Measurements from ENCODE around the gene RFX7. TPM values are rescaled to one million over a fixed set of nuclear protein-coding genes. Genes with fewer than 3 reads are reported as not detected.

The RFX7 gene
- total RNA-seq, 1 donor from 2014 or later = 51.2 TPM

DNA sequence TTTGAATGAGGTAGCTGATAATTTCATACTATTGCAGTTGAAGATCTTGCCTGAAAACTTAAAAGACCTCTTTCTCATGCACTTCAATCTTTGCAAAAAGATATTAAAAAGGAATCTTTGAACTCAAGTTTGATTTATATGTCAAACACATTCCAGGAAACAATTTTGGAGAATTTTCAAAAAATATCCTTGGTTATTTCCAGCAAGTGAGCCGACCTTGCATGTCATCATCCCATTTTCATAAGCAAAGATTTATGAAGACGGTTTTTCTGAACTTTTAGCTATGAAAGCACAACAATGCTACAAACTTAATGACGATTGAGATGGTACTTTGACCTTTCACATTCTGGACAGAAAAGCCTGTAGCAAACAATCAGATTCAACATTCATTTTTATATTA lies 95.6 kb downstream of the RFX7 start:
- no peak for DNase-seq (ENCODE audit: low spot score in 2 of 2, unreplicated experiment in 2 of 2)
- no peak for TF ChIP-seq CTCF (IDR thresholded peaks at IDR 0.05; ENCODE audit: unreplicated experiment)
- Mint-ChIP-seq H3K27me3 (ENCODE audit: low read depth) (no peaks in the 10 kb centered on the region), H3K36me3 (peaks cover 46% of the 10 kb centered on the region), H3K9me3 (peaks cover 36% of the 10 kb centered on the region), H3K4me1 (peaks cover 18% of the 10 kb centered on the region), H3K4me3 (no peak overlapping the region), H3K27ac (peak overlapping the region; percentile 60)

GRCh38 chr15:56146756-56147155 lies 96.9 kb downstream of the RFX7 start:
- no peaks in the 10 kb centered on the region for H3K27me3 Mint-ChIP-seq (ENCODE audit: low read depth)
- TF ChIP-seq CTCF (IDR thresholded peaks at IDR 0.05; ENCODE audit: unreplicated experiment) = no peak
- DNase-seq (ENCODE audit: low spot score in 2 of 2, unreplicated experiment in 2 of 2) = no peak
- peaks cover 45% of the 10 kb centered on the region for H3K36me3 Mint-ChIP-seq
- no peak overlapping the region for H3K27ac Mint-ChIP-seq
- no peak overlapping the region for H3K4me3 Mint-ChIP-seq
- peaks cover 28% of the 10 kb centered on the region for H3K9me3 Mint-ChIP-seq
- H3K4me1 Mint-ChIP-seq = peaks cover 18% of the 10 kb centered on the region

DNA sequence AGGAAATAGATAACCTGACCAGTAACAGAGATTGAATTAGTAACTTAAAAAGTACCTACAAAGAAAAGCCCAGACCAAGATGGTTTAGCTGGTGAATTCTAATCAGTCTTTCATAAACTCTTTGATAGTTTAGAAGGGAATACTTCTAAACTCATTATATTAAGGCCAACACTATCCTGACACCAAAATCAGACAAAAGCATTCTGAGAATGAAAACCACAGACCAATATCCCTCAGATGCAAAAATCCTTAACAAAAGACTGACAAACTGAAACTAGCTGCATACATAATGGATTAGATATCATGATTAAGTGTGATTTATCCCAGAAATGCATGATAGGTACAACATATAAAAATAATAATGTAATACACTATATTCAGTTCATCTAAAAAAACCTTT lies 115.6 kb downstream of the RFX7 start:
- peaks cover 57% of the 10 kb centered on the region for H3K9me3 Mint-ChIP-seq
- DNase-seq (ENCODE audit: low spot score in 2 of 2, unreplicated experiment in 2 of 2) = no peak
- H3K36me3 Mint-ChIP-seq = peaks cover 77% of the 10 kb centered on the region
- TF ChIP-seq CTCF (IDR thresholded peaks at IDR 0.05; ENCODE audit: unreplicated experiment) = no peak
- no peaks in the 10 kb centered on the region for H3K27me3 Mint-ChIP-seq (ENCODE audit: low read depth)
- H3K4me3 Mint-ChIP-seq = no peak overlapping the region
- no peaks in the 10 kb centered on the region for H3K4me1 Mint-ChIP-seq
- H3K27ac Mint-ChIP-seq = no peak overlapping the region

DNA sequence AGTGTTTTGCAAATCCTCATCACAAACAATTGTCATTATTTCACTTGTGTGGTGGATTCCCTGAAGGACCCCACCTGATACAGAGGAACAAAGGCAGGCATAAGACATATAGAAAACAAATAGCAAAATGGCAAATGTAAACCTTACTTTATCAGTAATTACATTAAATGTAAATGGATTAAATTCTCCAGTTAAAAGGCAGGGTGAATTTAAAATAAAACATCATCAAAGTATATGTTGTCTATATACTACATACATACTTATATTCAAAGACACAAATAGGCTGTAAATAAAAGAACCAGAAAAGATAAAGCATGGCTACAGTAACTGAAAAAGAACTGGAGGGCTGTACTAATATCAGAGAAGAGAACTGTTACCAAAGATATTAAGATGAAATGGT lies 117.3 kb downstream of the RFX7 start:
- Mint-ChIP-seq H3K9me3 (peaks cover 74% of the 10 kb centered on the region), H3K27me3 (ENCODE audit: low read depth) (no peaks in the 10 kb centered on the region), H3K36me3 (peaks cover 91% of the 10 kb centered on the region), H3K4me3 (no peak overlapping the region), H3K27ac (no peak overlapping the region), H3K4me1 (no peaks in the 10 kb centered on the region)
- no peak for TF ChIP-seq CTCF (IDR thresholded peaks at IDR 0.05; ENCODE audit: unreplicated experiment)
- DNase-seq (ENCODE audit: low spot score in 2 of 2, unreplicated experiment in 2 of 2) = no peak

DNA sequence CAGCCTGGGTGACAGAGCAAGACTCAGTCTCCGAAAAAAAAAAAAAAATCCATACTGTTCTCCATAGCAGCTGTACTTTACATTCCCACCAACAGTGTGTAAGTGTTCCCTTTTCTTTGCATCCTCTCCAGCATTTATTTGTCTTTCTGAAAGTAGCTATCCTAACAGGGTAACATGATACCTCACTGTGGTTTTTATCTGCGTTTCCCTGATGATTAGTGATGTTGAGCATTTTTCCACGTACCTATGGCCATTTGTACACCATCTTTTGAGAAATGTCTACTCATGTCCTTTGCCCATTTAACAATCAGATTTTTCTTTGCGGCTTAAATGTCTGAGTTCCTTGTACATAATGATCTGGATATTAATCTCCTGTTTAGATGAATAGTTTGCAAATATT lies 119.3 kb downstream of the RFX7 start:
- no peaks in the 10 kb centered on the region for H3K4me1 Mint-ChIP-seq
- H3K4me3 Mint-ChIP-seq = no peak overlapping the region
- TF ChIP-seq CTCF (IDR thresholded peaks at IDR 0.05; ENCODE audit: unreplicated experiment) = no peak
- H3K27me3 Mint-ChIP-seq (ENCODE audit: low read depth) = no peaks in the 10 kb centered on the region
- peaks cover 90% of the 10 kb centered on the region for H3K36me3 Mint-ChIP-seq
- H3K9me3 Mint-ChIP-seq = peaks cover 80% of the 10 kb centered on the region
- no peak overlapping the region for H3K27ac Mint-ChIP-seq
- DNase-seq (ENCODE audit: low spot score in 2 of 2, unreplicated experiment in 2 of 2) = no peak

GRCh38 chr15:56105855-56106254 lies 137.8 kb downstream of the RFX7 start:
- Mint-ChIP-seq H3K27ac (no peak overlapping the region), H3K27me3 (ENCODE audit: low read depth) (no peaks in the 10 kb centered on the region), H3K36me3 (peaks cover 28% of the 10 kb centered on the region), H3K4me1 (no peaks in the 10 kb centered on the region), H3K9me3 (peaks cover 11% of the 10 kb centered on the region), H3K4me3 (no peak overlapping the region)
- DNase-seq (ENCODE audit: low spot score in 2 of 2, unreplicated experiment in 2 of 2) = no peak
- TF ChIP-seq CTCF (IDR thresholded peaks at IDR 0.05; ENCODE audit: unreplicated experiment) = no peak

All from mesothelial cell of epicardium (in vitro differentiated cells).